GM19463 (cell line): ENCODE data around the gene CCER1.

Experiments used
- ATAC-seq: cut with Tn5 transposase; IDR thresholded peaks from one replicate; pipeline ENCODE4 v1.9.1; 2021; ENCODE audit warnings: mild to moderate bottlenecking, moderate library complexity; ENCODE audit not compliant: unreplicated experiment

Gene CCER1

DNA sequence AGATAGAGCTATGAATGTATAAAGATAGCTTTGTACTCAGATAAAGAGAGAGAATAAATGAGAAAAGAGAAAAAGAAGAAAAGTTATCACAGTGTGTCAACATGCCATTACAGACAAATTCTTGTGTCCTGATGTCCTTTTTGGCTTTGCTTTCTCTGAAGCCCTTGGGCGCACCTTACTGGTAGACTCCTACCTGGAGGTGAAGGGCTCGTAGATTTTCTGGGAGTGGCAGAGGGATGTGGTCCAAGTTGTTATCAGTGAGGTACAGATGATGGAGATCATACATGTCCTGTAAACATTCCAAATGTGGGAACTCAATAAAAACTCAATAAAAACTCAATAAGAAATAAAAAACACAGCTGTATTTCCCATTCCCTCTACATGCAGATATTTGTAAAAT, 14.9 kb upstream of the CCER1 start:
- no peak for ATAC-seq

GRCh38 chr12:90969346-90969745, 14.4 kb upstream of the CCER1 start:
- ATAC-seq: no peak

GRCh38 chr12:90965204-90965603, 10.2 kb upstream of the CCER1 start:
- no peak for ATAC-seq

DNA sequence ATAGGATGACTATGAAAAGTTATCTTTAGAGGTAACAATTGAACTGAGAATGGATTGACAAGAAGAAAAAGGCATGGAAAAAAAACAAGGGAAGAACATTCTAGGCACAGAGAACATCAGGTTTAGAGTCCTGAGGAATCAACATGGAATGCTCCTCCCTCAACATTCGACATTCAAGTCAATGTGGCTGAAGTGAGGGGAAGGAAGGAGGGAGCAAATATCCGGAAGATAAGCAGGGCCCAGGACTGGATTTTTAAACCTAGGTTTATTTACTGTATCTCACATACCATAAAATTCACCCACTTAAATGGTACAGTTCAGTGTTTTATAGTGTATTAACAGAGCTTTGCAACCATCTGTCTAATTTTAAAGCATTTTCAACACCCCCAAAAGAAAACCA, 9.6 kb upstream of the CCER1 start:
- ATAC-seq: no peak

GRCh38 chr12:90963946-90964345, 9.0 kb upstream of the CCER1 start:
- no peak for ATAC-seq

- ATAC-seq: no peak
Measured at GRCh38 chr12:90961154-90961553, 6.2 kb upstream of the CCER1 start.

GRCh38 chr12:90959538-90960139, 4.7 kb upstream of the CCER1 start:
- peak; percentile 89 for ATAC-seq

GRCh38 chr12:90959032-90959431, 4.1 kb upstream of the CCER1 start:
- ATAC-seq: no peak

DNA sequence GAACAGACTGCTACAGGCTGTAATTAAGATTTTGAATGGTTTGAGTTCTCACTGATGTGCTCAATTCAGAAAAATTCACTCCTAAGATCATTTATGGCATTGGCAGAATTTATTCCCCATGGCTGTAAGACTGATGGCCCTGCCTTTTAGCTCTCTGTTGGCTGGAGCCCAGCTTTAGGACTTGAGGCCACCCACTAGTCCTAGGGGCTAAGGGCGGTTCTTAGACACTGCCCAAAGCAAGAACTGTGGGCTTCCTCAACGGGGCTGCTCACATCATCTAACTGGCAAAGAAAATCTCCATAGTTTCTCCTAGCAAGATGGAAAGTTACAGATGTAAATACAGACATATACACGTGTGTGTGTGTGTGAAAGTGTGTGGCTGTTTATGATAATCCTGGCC, 3.4 kb upstream of the CCER1 start:
- no peak for ATAC-seq

DNA sequence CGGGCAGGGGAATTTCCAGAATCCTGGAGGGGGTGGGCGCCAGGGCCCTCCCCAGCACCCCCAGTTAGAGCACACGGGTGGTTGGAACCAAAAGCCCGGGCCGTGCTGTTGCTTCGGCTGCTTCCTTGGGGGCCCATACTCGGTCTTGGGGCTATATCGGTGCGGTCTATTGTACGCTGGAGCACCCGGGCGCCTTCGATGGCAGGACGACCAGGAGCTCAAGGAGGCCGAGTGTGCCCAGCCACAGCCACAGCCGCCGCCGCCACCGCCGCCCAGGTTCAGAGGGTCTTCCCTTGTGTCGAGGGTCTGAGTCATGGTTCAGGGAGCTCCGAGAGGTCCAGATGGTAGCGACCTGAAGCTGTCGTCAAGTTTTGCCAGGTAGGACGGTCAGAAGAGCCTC, 548 bp downstream of the CCER1 start:
- ATAC-seq: no peak

DNA sequence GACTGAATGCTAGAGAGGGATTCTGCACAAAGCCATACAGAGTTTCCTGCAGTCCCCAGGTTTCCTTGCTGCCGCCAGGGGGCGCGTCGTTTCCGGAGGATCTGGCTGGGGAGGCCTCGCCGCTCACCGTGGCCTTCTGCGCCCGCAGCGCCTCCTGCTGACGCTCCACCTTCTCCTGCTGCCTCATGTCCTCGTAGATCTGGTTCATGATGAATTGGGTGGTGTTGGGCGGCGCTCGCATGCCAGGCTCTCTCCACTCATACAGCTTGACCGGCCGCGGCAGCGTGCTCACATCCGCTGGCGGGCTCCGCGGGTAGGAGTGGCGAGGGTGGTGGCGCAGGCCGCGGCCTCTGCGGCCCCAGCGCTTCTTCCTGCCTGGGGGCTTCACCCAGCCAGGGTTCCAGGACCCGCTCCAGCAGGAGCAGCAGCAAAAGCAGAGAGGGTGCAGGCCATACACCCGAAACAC, 987 bp downstream of the CCER1 start:
- peak; percentile 50 for ATAC-seq

GRCh38 chr12:90951432-90952105, 3.4 kb downstream of the CCER1 start:
- no peak for ATAC-seq

GRCh38 chr12:90947869-90948268, 7.1 kb downstream of the CCER1 start:
- ATAC-seq: no peak

DNA sequence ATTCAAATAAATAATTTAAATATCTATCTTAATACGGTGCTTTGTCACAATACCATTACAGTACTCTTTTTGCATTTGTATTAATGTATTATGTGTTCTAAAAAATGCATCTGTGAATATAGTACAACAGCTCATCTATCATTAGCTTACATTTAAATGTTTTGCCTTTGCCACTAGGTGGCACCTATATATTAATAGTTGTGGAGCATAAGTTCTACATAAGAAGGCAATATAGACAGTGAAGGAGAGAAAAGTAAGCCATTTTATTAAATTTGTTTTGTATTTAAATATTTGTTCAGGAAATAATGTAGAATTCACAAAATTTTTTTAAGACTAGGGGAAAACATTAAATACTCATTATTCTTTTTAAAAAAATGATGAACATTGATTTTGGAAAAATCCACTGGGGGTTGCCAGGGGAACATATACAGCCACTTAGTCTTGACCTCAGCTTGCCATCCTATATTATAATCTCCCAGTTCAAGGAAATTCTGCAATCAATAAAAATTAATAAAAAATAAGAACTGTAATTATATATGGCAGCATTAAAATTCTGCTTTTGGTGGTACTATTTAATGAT, 9.8 kb downstream of the CCER1 start:
- ATAC-seq: peak; percentile 76

DNA sequence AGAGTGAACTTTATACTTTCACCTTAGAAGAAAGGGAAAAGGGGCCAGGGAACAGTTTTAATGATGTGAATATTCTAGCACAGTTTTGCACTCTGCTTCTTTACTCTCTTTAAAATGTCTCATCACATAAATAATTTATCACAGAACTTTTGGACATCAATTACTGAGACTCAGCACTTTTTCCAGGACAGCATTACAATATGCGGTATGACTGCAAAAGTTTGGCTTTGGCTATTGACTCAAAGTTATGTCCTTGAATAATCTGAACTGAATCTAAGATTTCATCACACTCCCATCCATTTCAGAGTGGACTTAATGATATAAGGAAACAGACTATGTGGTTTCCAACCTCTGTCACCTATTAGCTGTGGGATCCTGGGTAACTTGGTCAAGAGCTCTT, 11.7 kb downstream of the CCER1 start:
- no peak for ATAC-seq

- ATAC-seq: peak; percentile 69
Measured at GRCh38 chr12:90940872-90941499, 14.0 kb downstream of the CCER1 start.

DNA sequence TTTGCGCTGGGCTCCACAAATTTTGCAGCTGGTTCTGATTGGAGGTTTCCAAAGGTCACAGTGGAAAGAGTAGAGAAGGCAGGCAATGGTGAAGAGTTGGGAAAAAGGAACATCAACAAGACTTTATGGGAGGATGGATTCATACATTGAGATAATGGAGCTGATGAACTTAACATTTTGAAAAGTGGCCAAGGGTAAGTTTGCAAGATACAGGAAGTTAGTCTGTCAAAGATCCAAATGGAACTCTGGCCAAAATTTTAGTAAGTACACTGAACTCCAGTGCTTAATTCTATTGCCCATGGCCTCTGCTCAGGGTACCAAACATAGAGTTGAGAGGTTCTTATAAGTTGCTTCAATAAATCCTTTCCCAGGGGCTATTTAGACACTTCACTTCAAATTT, 15.6 kb downstream of the CCER1 start:
- ATAC-seq: no peak

DNA sequence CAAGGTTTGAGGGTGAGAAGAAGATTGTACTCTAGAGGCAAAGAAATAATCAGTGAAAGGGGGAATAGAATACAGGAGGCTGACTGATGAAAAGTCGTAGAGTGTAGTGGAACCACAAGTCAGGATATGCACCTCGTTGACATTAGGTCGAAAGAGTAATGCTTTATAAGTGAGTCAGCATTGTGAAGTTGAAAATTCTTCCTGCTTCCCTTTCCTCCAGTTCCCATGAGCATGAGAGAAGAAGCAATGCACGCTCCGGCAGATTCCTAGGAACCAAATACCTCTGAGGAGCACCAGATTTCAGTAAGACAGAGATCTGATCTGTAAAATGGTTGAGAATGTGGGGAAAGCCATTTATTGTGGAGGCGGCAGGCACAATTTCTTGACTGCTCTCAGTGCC, 16.5 kb downstream of the CCER1 start:
- ATAC-seq: no peak

- ATAC-seq: no peak
Measured at GRCh38 chr12:90937651-90938050, 17.3 kb downstream of the CCER1 start.

DNA sequence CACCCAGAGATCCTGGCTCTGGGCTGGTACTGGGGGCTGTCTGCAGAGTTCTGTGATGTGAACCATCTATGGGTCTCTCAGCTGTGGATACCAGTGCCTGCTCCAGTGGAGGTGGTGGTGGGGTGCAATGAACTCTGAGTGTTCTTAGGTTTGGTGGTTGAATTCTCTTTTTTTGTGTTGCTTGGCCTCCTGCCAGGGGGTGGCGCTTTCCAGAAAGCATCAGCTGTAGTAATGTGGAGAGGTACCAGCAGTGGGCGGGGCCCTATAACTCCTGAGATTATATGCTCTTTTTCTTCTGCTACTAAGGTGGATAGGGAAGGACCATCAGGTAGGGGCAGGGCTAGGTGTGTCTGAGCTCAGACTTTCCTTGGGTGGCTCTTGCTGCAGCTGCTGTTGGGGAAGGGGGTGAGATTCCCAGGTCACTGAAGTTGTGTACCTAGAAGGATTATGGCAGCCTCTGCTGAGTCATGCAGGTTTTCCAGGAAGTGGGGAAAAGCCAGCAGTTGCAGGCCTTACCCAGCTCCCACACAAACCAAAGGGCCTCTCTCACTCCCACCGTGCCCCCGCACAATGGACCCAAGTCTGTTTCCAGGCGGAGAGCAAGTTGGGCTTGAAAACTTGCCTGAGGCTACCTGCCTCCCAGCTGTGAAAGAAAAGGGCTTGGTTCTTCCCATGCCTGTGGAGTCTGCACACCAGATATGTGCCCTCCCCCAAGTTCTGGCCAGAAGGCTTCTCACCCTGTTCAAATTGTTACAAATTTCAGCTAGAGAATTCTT, 18.6 kb downstream of the CCER1 start:
- ATAC-seq: no peak

DNA sequence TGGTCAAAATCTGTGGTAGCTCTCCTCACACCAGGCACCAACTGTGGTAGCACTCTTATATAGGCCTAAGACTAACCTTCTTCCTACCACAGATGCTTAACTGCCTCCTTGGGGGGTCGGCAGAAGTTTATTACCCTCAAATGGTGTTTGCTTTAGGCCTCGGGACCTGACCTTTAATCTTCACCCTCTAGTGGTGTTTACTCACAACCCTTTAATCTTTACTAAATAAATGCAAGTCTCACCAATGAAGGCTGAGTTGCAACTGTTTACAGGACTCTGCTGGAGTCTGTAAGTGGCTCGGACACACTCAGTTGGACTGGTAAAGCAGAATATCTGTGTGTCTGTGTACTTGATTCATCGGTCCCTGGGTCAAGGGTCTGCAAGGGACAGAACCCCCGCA, 29.4 kb downstream of the CCER1 start:
- ATAC-seq: no peak
